GM19372 (cell line): ENCODE data around the gene RHBDD1.
A peak's percentile ranks its signal among the peaks of the same experiment; 100 is the strongest.

ENCODE experiments used
- ATAC-seq: cut with Tn5 transposase; IDR thresholded peaks from one replicate; pipeline ENCODE4 v1.9.1; 2021; ENCODE audit warnings: mild to moderate bottlenecking, low read depth, moderate library complexity; ENCODE audit not compliant: unreplicated experiment

Gene RHBDD1

DNA sequence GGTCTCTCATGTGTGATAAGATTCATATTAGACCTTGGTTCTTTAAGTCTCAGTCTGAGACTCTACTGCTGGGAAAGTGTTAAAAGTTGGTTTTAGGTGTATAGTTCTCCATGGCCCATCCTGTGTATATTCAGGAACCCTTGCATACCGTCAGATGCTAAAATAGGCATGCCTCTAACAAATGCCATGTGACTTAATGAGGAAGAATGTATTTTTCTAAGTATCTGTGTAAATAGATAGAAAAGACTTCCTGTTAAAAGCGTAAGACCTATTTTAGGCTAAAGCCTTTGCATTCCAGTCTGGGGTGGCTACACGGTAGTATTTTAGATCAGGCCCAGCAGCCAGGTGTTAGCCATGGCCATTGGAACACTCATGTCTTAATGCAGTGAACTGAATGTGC is 73.3 kb downstream of the RHBDD1 start:
- no peak for ATAC-seq

DNA sequence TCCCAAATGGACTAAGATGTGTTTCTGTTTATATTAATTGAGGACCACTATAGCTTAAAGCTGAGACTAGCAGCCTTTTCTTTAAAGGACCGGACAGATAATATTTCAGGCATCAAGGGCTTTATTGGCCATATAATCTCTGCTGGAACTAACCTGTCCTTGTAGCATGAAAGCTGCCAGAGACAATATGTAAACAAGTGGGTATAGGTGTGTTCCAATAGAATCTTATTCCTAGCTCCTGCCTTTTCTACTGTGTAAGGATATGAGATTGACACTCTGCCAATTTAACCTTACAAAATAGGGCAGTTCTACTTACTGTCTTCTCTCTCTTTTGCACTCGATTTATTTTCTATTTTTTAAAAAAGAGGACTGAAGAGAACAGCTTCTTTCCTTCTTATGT is 74.0 kb downstream of the RHBDD1 start:
- no peak for ATAC-seq

DNA sequence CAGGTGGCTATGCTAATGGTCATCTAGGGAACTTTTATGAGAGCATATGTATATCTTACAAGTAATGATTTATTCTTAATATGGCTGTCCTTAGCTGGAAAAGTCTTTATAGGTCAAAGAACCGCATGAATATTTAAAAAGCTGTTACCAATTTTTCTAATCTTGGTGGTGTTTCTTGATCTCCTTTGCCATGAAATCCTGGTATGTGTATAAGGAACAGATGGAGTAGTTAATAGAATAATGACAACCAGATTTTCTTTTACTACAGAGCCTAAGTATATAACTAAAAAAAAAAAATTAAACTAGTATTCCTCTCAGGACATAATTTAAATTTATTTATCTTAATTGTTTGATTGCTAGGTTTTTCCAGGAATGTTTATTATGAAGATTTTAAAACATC is 74.5 kb downstream of the RHBDD1 start:
- ATAC-seq: no peak

GRCh38 chr2:226911932-226912331 is 76.1 kb downstream of the RHBDD1 start:
- no peak for ATAC-seq

GRCh38 chr2:226913641-226914040 is 77.8 kb downstream of the RHBDD1 start:
- ATAC-seq: no peak

DNA sequence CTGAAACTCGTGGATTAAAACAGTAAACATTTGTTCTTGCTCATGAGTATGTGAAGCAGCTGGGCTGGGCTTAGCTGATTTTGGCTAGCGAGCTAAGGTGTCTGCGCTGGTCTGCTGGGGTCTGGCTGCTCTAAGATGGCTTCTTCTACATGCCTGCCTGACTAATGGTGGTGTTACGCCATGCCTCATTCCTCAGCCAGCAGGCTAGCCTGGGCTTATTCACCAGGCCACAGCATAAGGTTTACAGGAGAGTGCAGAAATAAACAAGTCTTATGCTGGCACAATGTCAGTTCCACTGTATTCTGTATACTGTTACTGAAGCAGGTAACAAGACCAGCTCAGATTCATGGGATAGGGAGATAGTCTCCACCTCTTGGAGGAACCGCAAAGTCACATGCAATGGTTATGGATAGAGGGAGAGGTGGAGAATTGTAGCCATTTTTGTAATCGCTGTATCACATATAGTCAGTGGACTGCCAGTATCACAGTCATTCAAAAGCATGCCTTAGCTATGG is 80.0 kb downstream of the RHBDD1 start:
- no peak for ATAC-seq

DNA sequence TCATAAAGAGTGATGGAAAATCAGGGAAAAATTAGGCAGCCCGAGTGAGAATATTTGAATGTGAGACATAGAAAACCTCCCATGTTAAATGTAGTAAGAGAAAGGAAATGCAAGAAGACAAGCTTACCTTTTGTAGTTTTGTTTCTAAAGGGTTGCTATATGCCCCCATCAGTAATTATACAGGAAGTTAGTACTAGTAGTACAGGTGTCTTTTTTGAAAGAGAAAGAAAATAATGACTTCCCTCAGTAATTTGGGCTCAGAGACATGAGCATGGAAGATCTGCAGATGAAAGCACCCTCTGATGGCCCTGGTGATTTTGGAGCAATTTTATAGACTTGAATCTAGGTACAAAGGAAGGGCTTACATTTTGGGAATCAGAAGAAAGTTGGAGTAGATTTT is 80.8 kb downstream of the RHBDD1 start:
- ATAC-seq: peak; percentile 80

DNA sequence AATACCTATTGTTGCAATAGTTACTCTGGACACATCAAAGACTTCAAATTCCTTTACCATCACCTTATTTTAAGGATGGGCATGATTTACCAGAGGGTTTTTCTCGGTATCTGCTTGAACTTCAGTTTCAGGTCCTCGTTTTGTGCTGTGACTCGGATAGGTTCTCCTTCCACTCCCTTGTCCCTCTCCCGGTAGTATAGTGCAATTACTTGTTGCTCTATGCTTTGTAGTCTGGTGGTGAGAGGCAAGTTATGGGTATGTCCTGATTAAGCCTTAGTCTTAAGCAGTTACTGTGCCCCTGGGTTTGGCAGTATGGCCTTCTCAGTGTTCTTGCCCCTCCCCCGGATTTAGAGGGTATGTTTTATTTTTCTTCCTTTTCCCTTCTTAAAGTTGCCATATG is 96.6 kb downstream of the RHBDD1 start:
- no peak for ATAC-seq

GRCh38 chr2:226934546-226935201 is 98.8 kb downstream of the RHBDD1 start:
- ATAC-seq: no peak

DNA sequence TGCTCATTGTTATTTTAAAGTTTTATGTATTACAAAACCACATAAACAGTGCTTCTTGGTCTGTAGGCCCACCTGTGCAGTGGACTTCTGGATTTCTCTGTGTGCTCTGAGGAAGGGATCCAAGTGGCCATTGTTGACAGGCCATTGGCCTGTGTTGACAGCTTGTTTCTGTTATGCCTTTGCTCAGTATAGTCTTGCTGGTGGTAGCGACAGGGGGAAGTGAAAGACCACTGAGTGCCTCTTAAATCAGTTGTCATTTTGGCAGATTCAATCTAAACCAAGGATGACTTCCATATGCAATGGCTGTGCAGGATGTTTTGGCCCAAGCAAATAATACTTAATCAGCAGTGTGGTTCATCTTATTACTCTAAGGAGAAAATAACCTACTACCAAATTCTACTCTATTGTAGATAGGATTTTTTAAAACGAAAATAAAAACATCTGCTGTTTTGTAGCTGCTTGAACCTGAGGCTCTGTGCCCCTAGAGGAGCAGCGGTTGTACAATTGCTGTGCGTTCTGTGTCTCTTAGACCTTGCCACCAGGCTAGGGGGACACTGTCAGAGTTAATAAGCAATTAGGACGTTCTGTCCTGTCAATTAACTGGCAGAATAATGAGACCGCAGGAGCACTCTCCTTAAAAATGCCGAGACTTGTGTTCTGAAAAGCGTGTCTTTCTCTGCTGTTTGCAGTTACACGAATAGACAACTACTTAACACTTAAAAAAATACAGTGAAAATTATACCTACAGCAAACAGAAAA is 108.2 kb downstream of the RHBDD1 start:
- no peak for ATAC-seq

- ATAC-seq: no peak
These were observed 117.4 kb downstream of the RHBDD1 start for GRCh38 chr2:226953206-226953605.

- ATAC-seq: no peak
These were observed 118.0 kb downstream of the RHBDD1 start for GRCh38 chr2:226953826-226954225.

- no peak for ATAC-seq
These were observed 120.8 kb downstream of the RHBDD1 start for GRCh38 chr2:226956659-226957058.

- ATAC-seq: no peak
These were observed 123.6 kb downstream of the RHBDD1 start for GRCh38 chr2:226959418-226959817.

DNA sequence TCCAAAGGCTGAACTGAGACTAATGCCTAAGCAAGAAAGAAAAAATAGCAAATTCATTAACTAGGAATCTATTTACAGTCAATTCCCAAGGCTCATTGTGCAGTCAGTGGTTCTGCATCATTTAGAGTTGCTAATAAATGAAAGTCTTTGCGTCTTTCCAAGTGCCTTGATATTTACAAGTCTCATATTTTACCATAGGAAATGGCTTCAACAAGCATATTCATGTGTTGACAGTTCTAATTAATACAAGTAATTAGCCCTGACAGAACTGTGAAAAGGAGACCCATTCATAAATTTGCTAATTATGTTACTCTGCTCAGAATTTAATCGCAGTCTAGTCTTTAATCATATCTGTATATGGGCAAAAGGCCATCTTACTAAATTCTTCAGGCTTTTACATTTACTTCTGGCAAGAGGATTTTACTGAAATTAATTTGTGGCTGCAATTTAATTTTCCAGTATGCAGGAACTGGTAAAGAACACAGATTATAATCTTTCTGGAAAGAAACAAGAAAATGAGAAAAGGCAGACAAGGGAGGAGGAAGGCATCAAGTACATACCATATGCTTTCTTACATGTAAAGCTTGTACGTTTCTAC is 126.4 kb downstream of the RHBDD1 start:
- ATAC-seq: no peak

DNA sequence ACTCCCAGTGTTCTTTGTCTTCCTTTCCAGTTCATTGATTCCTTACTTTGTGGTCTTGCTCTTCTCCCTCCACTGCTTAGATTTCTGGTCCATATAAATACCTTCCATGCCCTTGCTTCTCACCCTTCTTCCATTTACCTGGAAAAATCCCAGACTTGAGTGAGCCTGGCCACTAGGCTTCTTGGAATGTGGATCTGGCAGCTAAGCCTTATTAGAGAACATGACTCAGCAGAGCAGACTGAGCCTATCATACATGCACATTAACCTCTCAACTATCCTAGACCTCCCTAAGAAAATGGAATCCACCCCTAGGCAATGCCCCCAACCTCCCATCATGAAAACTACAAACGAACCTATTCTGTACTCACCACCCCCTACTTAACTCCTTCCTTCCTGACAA is 127.7 kb downstream of the RHBDD1 start:
- ATAC-seq: no peak

DNA sequence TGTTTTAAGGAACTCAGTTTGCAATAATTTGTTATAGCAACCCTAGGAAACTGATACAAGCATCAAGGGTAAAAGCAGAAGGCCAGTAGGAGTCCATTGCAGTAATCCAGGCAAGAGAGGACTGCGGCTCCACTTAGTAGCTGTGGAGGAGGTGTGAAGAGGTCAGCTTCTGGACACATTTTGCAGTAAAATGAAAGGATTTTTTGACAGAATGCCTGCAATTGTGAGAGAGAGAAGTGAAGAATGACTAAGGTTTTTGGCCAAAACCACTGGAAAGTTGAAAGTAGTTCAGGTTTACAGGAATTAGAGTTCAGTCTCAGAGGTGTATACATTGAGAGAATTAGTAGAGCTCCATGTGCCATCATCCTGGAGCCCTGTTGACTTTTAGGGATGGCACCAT is 129.5 kb downstream of the RHBDD1 start:
- no peak for ATAC-seq

DNA sequence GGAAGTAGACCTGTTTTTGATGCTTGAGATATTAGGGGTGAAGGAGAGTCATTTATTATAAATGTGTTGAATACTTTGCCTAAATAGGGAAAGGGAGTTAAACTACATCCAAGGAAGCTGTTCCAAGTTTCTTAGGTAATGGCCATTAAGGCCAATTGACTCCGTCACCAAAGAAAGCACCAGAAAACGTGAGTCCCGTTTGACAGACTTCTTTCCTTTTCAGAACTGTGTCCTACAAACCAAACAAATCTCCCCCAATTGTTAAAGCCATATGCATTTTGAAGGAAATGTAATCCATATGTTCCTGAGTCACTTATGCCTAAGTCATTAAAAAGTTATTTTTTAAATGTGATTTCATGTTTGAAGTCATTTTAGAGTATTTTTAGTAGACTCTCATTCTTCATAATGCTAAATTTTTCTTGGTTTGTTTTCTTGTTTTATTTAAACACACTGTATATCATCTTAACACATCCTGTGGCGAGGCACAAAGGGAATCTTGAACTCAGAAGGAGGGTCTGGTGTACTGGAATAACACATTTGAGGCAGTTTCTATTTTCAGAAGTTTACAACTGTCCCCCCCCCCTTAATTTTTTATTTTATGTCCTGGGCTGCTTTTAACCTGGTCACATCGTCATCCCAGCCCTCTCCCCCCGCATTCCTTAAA is 133.7 kb downstream of the RHBDD1 start:
- ATAC-seq: no peak

DNA sequence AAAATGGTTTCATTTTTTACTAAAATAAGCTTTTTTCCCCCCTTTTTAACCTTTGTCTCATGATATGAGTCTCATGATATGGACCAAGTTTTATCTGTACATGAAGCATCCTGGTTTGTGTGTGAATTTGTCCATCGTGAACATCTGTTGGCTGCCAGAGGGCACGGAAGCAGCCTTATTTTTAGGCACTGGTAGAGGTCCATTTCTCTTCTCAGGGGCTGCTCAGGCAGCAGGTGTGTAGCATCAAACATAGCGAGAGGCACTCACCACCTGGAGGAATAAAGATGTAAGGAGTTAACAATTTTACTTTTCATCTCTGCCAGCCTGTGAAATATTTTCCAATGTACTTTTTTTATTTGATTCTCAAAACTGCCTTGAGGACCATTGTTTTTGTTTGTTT is 134.5 kb downstream of the RHBDD1 start:
- ATAC-seq: peak; percentile 60

GRCh38 chr2:226971084-226971483 is 135.2 kb downstream of the RHBDD1 start:
- ATAC-seq: peak; percentile 48

GRCh38 chr2:226971770-226972169 is 135.9 kb downstream of the RHBDD1 start:
- ATAC-seq: peak; percentile 34
